PC-3 (cell line): Measurements from ENCODE around the gene HDHD5. TPM values are rescaled to one million over a fixed set of nuclear protein-coding genes. Genes with fewer than 3 reads are reported as not detected.
"Not testable (repeated sequence)": the region's sequence is repeated elsewhere in the genome, so short reads cannot be mapped to it uniquely, and the experiment has no call there.

Experiments used
- ATAC-seq: fragments of 200-7000 bp; cut with Tn5 transposase; 2 replicates; pipeline ENCODE4 v1.9.1; 2020; ENCODE audit warnings: mild to moderate bottlenecking, moderate library complexity
- BruUV-seq: library from RNA; stranded (reverse); fragments of 400-500 nt; replicated peaks from 2 replicates; lab custom pipeline; 2021; lab: Mats Ljungman, UMichigan
- CTCF ChIA-PET: fragments of 300-600 bp; sonication (Branson Sonifier 250); formaldehyde crosslinking; loops from one replicate; lab custom pipeline; 2022; ENCODE audit warnings: antibody characterized with exemption; lab: Charles Lee
- POLR2A ChIA-PET: fragments of 300-600 bp; sonication (Branson Sonifier 250); formaldehyde crosslinking; loops from one replicate; lab custom pipeline; 2022; ENCODE audit warnings: antibody characterized with exemption; ENCODE audit not compliant: unreplicated experiment; lab: Charles Lee
- DNase-seq: peaks from one replicate; pipeline ENCODE4 v3.0.0-alpha.2; 2015
- H2AFZ ChIP-seq: fragments of 300-600 bp; sonication (generic); 2 replicates; pipeline ENCODE4 v1.6.0; 2016; ENCODE audit warnings: antibody characterized with exemption, low read length
- H3F3A ChIP-seq: fragments of 300-600 bp; sonication (generic); one replicate; pipeline ENCODE4 v1.6.0; 2017; ENCODE audit warnings: antibody characterized with exemption, low read length, control low read depth, mild to moderate bottlenecking; ENCODE audit not compliant: unreplicated experiment
- H3K27ac ChIP-seq: fragments of 300-600 bp; sonication (generic); 2 replicates; pipeline ENCODE4 v1.5.1; 2016; ENCODE audit warnings: mild to moderate bottlenecking, low read length
- H3K27me3 ChIP-seq: fragments of 300-600 bp; sonication (generic); 2 replicates; pipeline ENCODE4 v1.6.1; 2016; ENCODE audit warnings: low read length, mixed read lengths
- H3K36me3 ChIP-seq: fragments of 300-600 bp; sonication (generic); 2 replicates; pipeline ENCODE4 v1.6.1; 2016; ENCODE audit warnings: low read depth, mixed run types, low read length, mixed read lengths
- H3K4me1 ChIP-seq: fragments of 300-600 bp; sonication (generic); 2 replicates; pipeline ENCODE4 v1.5.1; 2016; ENCODE audit warnings: low read length; ENCODE audit not compliant: insufficient read depth
- H3K4me2 ChIP-seq: fragments of 300-600 bp; sonication (generic); 2 replicates; pipeline ENCODE4 v1.6.0; 2016; ENCODE audit warnings: low read length
- H3K4me3 ChIP-seq: fragments of 300-600 bp; sonication (generic); 2 replicates; pipeline ENCODE4 v1.5.1; 2016; ENCODE audit warnings: mild to moderate bottlenecking, low read length, mixed read lengths
- H3K79me2 ChIP-seq: fragments of 300-600 bp; sonication (generic); 2 replicates; pipeline ENCODE4 v1.6.1; 2017; ENCODE audit warnings: low read length, mixed read lengths
- H3K9ac ChIP-seq: fragments of 300-600 bp; sonication (generic); 2 replicates; pipeline ENCODE4 v1.6.0; 2016; ENCODE audit warnings: mild to moderate bottlenecking, low read length
- H3K9me2 ChIP-seq: fragments of 300-600 bp; sonication (generic); replicated peaks from 2 replicates; pipeline ENCODE4 v1.6.1; 2016; ENCODE audit warnings: mixed run types, low read length, mixed read lengths
- H3K9me3 ChIP-seq: fragments of 300-600 bp; sonication (generic); 2 replicates; pipeline ENCODE4 v1.6.1; 2016; ENCODE audit warnings: low read length, mixed read lengths
- H4K20me1 ChIP-seq: fragments of 300-600 bp; sonication (generic); 2 replicates; pipeline ENCODE4 v1.6.1; 2016; ENCODE audit warnings: low read length, mixed read lengths
- EZH2 ChIP-seq: fragments of 300-600 bp; sonication (generic); IDR thresholded peaks from one replicate; pipeline ENCODE4 v1.6.1; 2017; ENCODE audit warnings: antibody characterized with exemption, mild to moderate bottlenecking, low read length; ENCODE audit not compliant: unreplicated experiment
- EZH2phosphoT487 ChIP-seq: fragments of 300-600 bp; sonication (generic); IDR thresholded peaks from 2 replicates; pipeline ENCODE4 v1.6.1; 2018; ENCODE audit warnings: mild to moderate bottlenecking, antibody characterized with exemption, low read length, borderline replicate concordance
- intact Hi-C: fragments of 100-400 bp; cut with micrococcal nuclease; formaldehyde crosslinking; loops from 2 replicates; pipeline ENCODE4 v1.9.0; 2023
- total RNA-seq: library from RNA; depleted of rRNA; stranded (reverse); fragments of >200 nt; gene quantifications from 2 replicates; pipeline ENCODE4 v1.2.3, GENCODE V29; 2014
- TF ChIP-seq, protein P1 (sequence below): fragments of 300-600 bp; sonication (generic); conservative IDR thresholded peaks from 2 replicates; pipeline ENCODE4 v1.5.1; 2017; ENCODE audit warnings: antibody characterized with exemption, low read depth, mild to moderate bottlenecking, low read length

The HDHD5 gene
- total RNA-seq, 1 experiment from 2014 or later: 57.3 TPM

- ATAC-seq (no peak), DNase-seq (no peak)
- Histone ChIP-seq H3K27ac (no peak overlapping the region), H3K36me3 (no peaks in the 10 kb centered on the region), H3K4me3 (no peak overlapping the region), H4K20me1 (peaks cover 5% of the 10 kb centered on the region; the same call in 1 of the 2 replicates), H3F3A (no peaks in the 10 kb centered on the region), H3K4me2 (no peak overlapping the region), H3K9me3 (no peaks in the 10 kb centered on the region), H3K4me1 (peaks cover 2% of the 10 kb centered on the region; the same call in 1 of the 2 replicates), H3K79me2 (peaks cover 80% of the 10 kb centered on the region), H3K9ac (no peak overlapping the region), H3K27me3 (no peaks in the 10 kb centered on the region), H2AFZ (no peak overlapping the region), H3K9me2 (no peaks in the 10 kb centered on the region)
- no peak for TF ChIP-seq EZH2phosphoT487
- TF ChIP-seq, protein P1, sequence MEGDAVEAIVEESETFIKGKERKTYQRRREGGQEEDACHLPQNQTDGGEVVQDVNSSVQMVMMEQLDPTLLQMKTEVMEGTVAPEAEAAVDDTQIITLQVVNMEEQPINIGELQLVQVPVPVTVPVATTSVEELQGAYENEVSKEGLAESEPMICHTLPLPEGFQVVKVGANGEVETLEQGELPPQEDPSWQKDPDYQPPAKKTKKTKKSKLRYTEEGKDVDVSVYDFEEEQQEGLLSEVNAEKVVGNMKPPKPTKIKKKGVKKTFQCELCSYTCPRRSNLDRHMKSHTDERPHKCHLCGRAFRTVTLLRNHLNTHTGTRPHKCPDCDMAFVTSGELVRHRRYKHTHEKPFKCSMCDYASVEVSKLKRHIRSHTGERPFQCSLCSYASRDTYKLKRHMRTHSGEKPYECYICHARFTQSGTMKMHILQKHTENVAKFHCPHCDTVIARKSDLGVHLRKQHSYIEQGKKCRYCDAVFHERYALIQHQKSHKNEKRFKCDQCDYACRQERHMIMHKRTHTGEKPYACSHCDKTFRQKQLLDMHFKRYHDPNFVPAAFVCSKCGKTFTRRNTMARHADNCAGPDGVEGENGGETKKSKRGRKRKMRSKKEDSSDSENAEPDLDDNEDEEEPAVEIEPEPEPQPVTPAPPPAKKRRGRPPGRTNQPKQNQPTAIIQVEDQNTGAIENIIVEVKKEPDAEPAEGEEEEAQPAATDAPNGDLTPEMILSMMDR: no peak
- no peak for TF ChIP-seq EZH2
- CTCF ChIA-PET: no interaction called here
- POLR2A ChIA-PET: no interaction called here
- intact Hi-C loops: no loop called here
- BruUV-seq: no TSS peak
Observed at GRCh38 chr22:17152340-17152739, 6.7 kb downstream of the HDHD5 start.

- H3K79me2 ChIP-seq: peaks cover 50% of the 10 kb centered on the region
- DNase-seq (no peak), ATAC-seq (no peak)
- no peak overlapping the region for H3K9ac ChIP-seq
- no peak overlapping the region for H2AFZ ChIP-seq
- H3K36me3 ChIP-seq: no peaks in the 10 kb centered on the region
- H3K4me2 ChIP-seq: no peak overlapping the region
- no peaks in the 10 kb centered on the region for H3K4me1 ChIP-seq
- H3K9me2 ChIP-seq: no peaks in the 10 kb centered on the region
- no peaks in the 10 kb centered on the region for H3F3A ChIP-seq
- intact Hi-C loops: no loop called here
- H4K20me1 ChIP-seq: no peaks in the 10 kb centered on the region
- H3K9me3 ChIP-seq: no peaks in the 10 kb centered on the region
- no peaks in the 10 kb centered on the region for H3K27me3 ChIP-seq
- no peak overlapping the region for H3K27ac ChIP-seq
- BruUV-seq: no TSS peak
- TF ChIP-seq EZH2 (no peak), EZH2phosphoT487 (no peak)
- TF ChIP-seq, protein P1: no peak
- CTCF ChIA-PET: no interaction called here
- no peak overlapping the region for H3K4me3 ChIP-seq
- POLR2A ChIA-PET: no interaction called here
Observed at GRCh38 chr22:17149076-17149815, 9.8 kb downstream of the HDHD5 start.

- H3K27me3 ChIP-seq, H3K4me2 ChIP-seq, H3K27ac ChIP-seq, H3F3A ChIP-seq, intact Hi-C loops, BruUV-seq, ATAC-seq, H3K36me3 ChIP-seq, CTCF ChIA-PET, H3K4me3 ChIP-seq, DNase-seq, H4K20me1 ChIP-seq, H3K9me3 ChIP-seq, POLR2A ChIA-PET, H2AFZ ChIP-seq, H3K9me2 ChIP-seq, H3K4me1 ChIP-seq, H3K9ac ChIP-seq: not testable (repeated sequence)
- peaks cover 35% of the 10 kb centered on the region for H3K79me2 ChIP-seq
Observed at GRCh38 chr22:17147458-17147857, 11.6 kb downstream of the HDHD5 start.
